ENCODE data around the gene PRR12. TPM values are rescaled to one million over a fixed set of nuclear protein-coding genes. Genes with fewer than 3 reads are reported as not detected.
"Not testable (repeated sequence)": the region's sequence is repeated elsewhere in the genome, so short reads cannot be mapped to it uniquely, and the experiment has no call there.

The PRR12 gene
- total and polyA plus RNA-seq, 2 donors: 2.3 to 10.2 TPM

DNA sequence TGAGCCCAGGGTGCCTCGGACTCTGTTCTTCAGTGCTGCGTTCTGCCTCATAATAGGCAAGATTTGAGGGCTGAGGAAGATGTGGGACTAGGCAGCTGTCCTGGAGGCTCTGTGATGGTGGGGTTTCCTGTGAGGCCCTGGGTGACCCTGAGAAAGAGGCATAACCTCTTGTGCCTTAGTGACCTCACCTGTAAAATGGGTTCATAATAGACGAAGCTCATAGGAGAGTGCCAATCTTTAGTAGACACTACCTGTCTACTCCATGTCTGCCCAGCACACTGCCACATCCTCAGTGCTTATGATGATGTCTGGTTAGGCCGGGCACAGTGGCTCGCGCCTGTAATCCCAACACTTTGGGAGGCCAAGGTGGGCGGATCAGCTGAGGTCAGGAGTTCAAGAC lies 25.6 kb downstream of the PRR12 start:
- H3K4me3 ChIP-seq (ENCODE audit: low read length in 2 of 2): no peak overlapping the region
- no peak for DNase-seq (ENCODE audit: low read depth in 6 of 9, low spot score in 9 of 9)
- H3K27me3 ChIP-seq (ENCODE audit: control insufficient read depth in 2 of 2, insufficient read depth in 1 of 2, low read length in 1 of 2): no peaks in the 10 kb centered on the region
- H3K36me3 ChIP-seq (ENCODE audit: control insufficient read depth in 2 of 2, insufficient read depth in 2 of 2, low read length in 1 of 2): peaks cover 63 to 86% of the 10 kb centered on the region in 2 donors
- WGBS: 99% methylated on average over 7 of the region's 7 CpGs
- no peaks in the 10 kb centered on the region for H3K4me1 ChIP-seq (ENCODE audit: control insufficient read depth in 2 of 2, insufficient read depth in 2 of 2, low read length in 2 of 2)
- peaks cover 3 to 13% of the 10 kb centered on the region in 2 donors for H3K9me3 ChIP-seq (ENCODE audit: control insufficient read depth in 2 of 2, insufficient read depth in 1 of 2, low read length in 1 of 2)
- no peak overlapping the region for H3K27ac ChIP-seq (ENCODE audit: low read depth in 1 of 2, low read length in 1 of 2)

- Histone ChIP-seq H3K9me3 (ENCODE audit: control insufficient read depth in 2 of 2, insufficient read depth in 1 of 2, low read length in 1 of 2) (peaks cover 3 to 13% of the 10 kb centered on the region in 2 donors), H3K36me3 (ENCODE audit: control insufficient read depth in 2 of 2, insufficient read depth in 2 of 2, low read length in 1 of 2) (peaks cover 67 to 90% of the 10 kb centered on the region in 2 donors), H3K4me1 (ENCODE audit: control insufficient read depth in 2 of 2, insufficient read depth in 2 of 2, low read length in 2 of 2) (no peaks in the 10 kb centered on the region), H3K27me3 (ENCODE audit: control insufficient read depth in 2 of 2, insufficient read depth in 1 of 2, low read length in 1 of 2) (no peaks in the 10 kb centered on the region), H3K4me3 (ENCODE audit: low read length in 2 of 2) (no peak overlapping the region), H3K27ac (ENCODE audit: low read depth in 1 of 2, low read length in 1 of 2) (no peak overlapping the region)
- WGBS: 96% methylated on average over 7 of the region's 7 CpGs
- no peak for DNase-seq (ENCODE audit: low read depth in 6 of 9, low spot score in 9 of 9)
Measured at GRCh38 chr19:49616945-49617344, 26.0 kb downstream of the PRR12 start.

DNA sequence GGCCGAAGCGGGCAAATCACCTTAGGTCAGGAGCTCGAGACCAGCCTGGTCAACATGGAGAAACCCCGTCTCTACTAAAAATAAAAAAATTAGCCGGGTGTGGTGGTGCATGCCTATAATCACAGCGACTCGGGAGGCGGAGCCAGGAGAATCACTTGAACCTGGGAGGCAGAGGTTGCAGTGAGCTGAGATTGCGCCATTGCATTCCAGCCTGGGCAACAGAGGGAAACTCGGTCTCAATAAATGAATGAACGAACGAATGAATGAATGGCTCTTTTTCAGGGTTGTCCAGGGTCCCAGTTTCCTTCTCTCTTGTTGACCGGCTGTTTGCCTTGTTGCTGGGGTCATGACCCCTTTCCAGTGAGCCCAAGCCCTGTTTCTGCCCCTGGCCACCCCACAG lies 26.9 kb downstream of the PRR12 start:
- not testable (repeated sequence) for H3K27me3 ChIP-seq (ENCODE audit: control insufficient read depth in 2 of 2, insufficient read depth in 1 of 2, low read length in 1 of 2); H3K27ac ChIP-seq (ENCODE audit: low read depth in 1 of 2, low read length in 1 of 2); H3K4me3 ChIP-seq (ENCODE audit: low read length in 2 of 2); H3K4me1 ChIP-seq (ENCODE audit: control insufficient read depth in 2 of 2, insufficient read depth in 2 of 2, low read length in 2 of 2); DNase-seq (ENCODE audit: low read depth in 6 of 9, low spot score in 9 of 9)
- Histone ChIP-seq H3K36me3 (ENCODE audit: control insufficient read depth in 2 of 2, insufficient read depth in 2 of 2, low read length in 1 of 2) (peaks cover 66 to 88% of the 10 kb centered on the region in 2 donors), H3K9me3 (ENCODE audit: control insufficient read depth in 2 of 2, insufficient read depth in 1 of 2, low read length in 1 of 2) (peaks cover 3 to 13% of the 10 kb centered on the region in 2 donors)
- WGBS: 96% methylated on average over 13 of the region's 13 CpGs

GRCh38 chr19:49624967-49625910 lies 34.3 kb downstream of the PRR12 start:
- no peaks in the 10 kb centered on the region for H3K27me3 ChIP-seq (ENCODE audit: control insufficient read depth in 2 of 2, insufficient read depth in 1 of 2, low read length in 1 of 2)
- H3K9me3 ChIP-seq (ENCODE audit: control insufficient read depth in 2 of 2, insufficient read depth in 1 of 2, low read length in 1 of 2): no peaks in the 10 kb centered on the region
- peaks cover 53 to 62% of the 10 kb centered on the region in 2 donors for H3K36me3 ChIP-seq (ENCODE audit: control insufficient read depth in 2 of 2, insufficient read depth in 2 of 2, low read length in 1 of 2)
- no peaks in the 10 kb centered on the region for H3K4me1 ChIP-seq (ENCODE audit: control insufficient read depth in 2 of 2, insufficient read depth in 2 of 2, low read length in 2 of 2)
- 96% methylated on average over 27 of the region's 27 CpGs for WGBS
- H3K4me3 ChIP-seq (ENCODE audit: low read length in 2 of 2): no peak overlapping the region
- no peak for DNase-seq (ENCODE audit: low read depth in 6 of 9, low spot score in 9 of 9)
- no peak overlapping the region for H3K27ac ChIP-seq (ENCODE audit: low read depth in 1 of 2, low read length in 1 of 2)

- H3K27ac ChIP-seq (ENCODE audit: low read depth in 1 of 2, low read length in 1 of 2): no peak overlapping the region
- no peak for DNase-seq (ENCODE audit: low read depth in 6 of 9, low spot score in 9 of 9)
- H3K4me3 ChIP-seq (ENCODE audit: low read length in 2 of 2): no peak overlapping the region
- no peaks in the 10 kb centered on the region for H3K9me3 ChIP-seq (ENCODE audit: control insufficient read depth in 2 of 2, insufficient read depth in 1 of 2, low read length in 1 of 2)
- H3K36me3 ChIP-seq (ENCODE audit: control insufficient read depth in 2 of 2, insufficient read depth in 2 of 2, low read length in 1 of 2): peaks cover 48 to 52% of the 10 kb centered on the region in 2 donors
- WGBS: 97% methylated on average over 11 of the region's 11 CpGs
- H3K27me3 ChIP-seq (ENCODE audit: control insufficient read depth in 2 of 2, insufficient read depth in 1 of 2, low read length in 1 of 2): no peaks in the 10 kb centered on the region
- H3K4me1 ChIP-seq (ENCODE audit: control insufficient read depth in 2 of 2, insufficient read depth in 2 of 2, low read length in 2 of 2): no peaks in the 10 kb centered on the region
Measured at GRCh38 chr19:49626226-49626625, 35.2 kb downstream of the PRR12 start.

DNA sequence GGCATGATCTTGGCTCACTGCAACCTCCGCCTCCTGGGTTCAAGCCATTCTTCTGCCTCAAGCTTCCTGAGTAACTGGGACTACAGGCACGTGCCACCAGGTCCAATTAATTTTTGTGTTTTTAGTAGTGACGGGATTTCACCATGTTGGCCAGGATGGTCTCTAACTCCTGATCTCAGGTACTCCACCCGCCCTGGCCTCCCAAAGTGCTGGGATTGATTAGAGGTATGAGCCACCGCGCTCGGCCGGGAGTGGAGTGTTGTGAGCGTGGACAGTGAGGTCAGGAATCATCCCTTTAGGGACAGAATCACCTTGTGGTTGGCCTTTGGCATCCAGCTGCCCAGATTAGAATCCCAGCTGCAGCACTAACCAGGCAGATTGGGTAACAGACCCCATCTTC lies 38.7 kb downstream of the PRR12 start:
- 98% methylated on average over 9 of the region's 9 CpGs for WGBS
- no peak for DNase-seq (ENCODE audit: low read depth in 6 of 9, low spot score in 9 of 9)
- H3K4me3 ChIP-seq (ENCODE audit: low read length in 2 of 2): no peak overlapping the region
- peaks cover 0 to 1% of the 10 kb centered on the region in 2 donors for H3K27me3 ChIP-seq (ENCODE audit: control insufficient read depth in 2 of 2, insufficient read depth in 1 of 2, low read length in 1 of 2)
- no peaks in the 10 kb centered on the region for H3K9me3 ChIP-seq (ENCODE audit: control insufficient read depth in 2 of 2, insufficient read depth in 1 of 2, low read length in 1 of 2)
- H3K27ac ChIP-seq (ENCODE audit: low read depth in 1 of 2, low read length in 1 of 2): no peak overlapping the region
- peaks cover 31 to 32% of the 10 kb centered on the region in 2 donors for H3K36me3 ChIP-seq (ENCODE audit: control insufficient read depth in 2 of 2, insufficient read depth in 2 of 2, low read length in 1 of 2)
- no peaks in the 10 kb centered on the region for H3K4me1 ChIP-seq (ENCODE audit: control insufficient read depth in 2 of 2, insufficient read depth in 2 of 2, low read length in 2 of 2)

DNA sequence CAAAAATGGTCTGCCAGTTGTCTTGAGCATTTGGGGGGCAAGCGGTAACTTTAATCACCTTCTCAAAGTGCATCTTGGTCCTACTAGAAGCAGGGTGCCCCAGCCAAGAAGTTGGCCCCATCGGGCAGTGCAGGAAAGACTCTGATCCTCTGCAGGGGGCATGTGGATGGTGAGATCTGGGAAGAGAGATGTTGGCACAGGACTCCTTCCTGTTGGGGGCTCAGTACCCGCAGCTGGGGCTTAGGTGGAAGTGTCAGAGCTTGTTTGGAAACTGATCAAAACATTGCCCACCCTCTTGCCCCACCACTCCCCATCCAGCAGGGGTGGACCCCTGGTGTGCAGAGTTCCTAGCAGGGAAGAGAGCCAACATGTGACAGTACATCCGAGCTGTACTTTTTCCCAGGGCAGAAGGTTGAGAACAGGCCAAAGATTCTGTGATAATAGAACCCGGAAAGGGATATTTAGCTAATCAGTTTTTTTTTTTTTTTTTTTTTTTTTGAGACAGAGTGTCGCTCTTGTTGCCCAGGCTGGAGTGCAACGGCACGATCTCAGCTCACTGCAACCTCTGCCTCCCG lies 40.1 kb downstream of the PRR12 start:
- peaks cover 0 to 15% of the 10 kb centered on the region in 2 donors for H3K27me3 ChIP-seq (ENCODE audit: control insufficient read depth in 2 of 2, insufficient read depth in 1 of 2, low read length in 1 of 2)
- H3K9me3 ChIP-seq (ENCODE audit: control insufficient read depth in 2 of 2, insufficient read depth in 1 of 2, low read length in 1 of 2): no peaks in the 10 kb centered on the region
- H3K4me1 ChIP-seq (ENCODE audit: control insufficient read depth in 2 of 2, insufficient read depth in 2 of 2, low read length in 2 of 2): peaks cover 0 to 7% of the 10 kb centered on the region in 2 donors
- no peak for DNase-seq (ENCODE audit: low read depth in 6 of 9, low spot score in 9 of 9)
- WGBS: 80% methylated on average over 9 of the region's 9 CpGs
- no peak overlapping the region for H3K27ac ChIP-seq (ENCODE audit: low read depth in 1 of 2, low read length in 1 of 2)
- H3K4me3 ChIP-seq (ENCODE audit: low read length in 2 of 2): no peak overlapping the region
- peaks cover 18 to 22% of the 10 kb centered on the region in 2 donors for H3K36me3 ChIP-seq (ENCODE audit: control insufficient read depth in 2 of 2, insufficient read depth in 2 of 2, low read length in 1 of 2)

DNA sequence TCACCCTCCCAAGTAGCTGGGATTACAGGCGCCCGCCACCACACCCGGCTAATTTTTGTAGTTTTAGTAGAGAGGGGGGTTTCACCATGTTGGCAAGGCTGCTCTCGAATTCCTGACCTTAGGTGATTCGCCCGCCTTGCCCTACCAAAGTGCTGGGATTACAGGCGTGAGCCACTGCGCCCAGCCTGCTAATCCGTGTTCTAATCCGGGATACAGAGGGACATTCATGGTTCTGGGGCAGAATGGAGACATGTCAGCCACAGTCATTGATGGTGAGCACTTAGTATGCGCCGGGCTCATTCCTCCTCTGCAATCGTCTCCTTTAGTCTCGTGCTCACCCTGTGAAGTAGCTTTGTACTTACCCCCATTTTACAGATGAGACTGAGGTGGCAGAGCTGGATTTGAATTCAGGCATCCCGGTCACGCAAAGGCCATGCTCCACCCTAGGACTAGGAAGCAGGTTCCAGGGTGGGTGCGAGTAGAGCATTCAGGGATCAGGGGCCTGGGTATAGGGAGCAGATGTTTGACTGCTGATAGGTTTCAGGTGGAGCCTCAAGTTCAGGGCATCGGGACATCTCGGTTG lies 40.7 kb downstream of the PRR12 start:
- H3K9me3 ChIP-seq (ENCODE audit: control insufficient read depth in 2 of 2, insufficient read depth in 1 of 2, low read length in 1 of 2): no peaks in the 10 kb centered on the region
- whole genome bisulfite sequencing: 97% methylated on average over 19 of the region's 19 CpGs
- peaks cover 0 to 7% of the 10 kb centered on the region in 2 donors for H3K4me1 ChIP-seq (ENCODE audit: control insufficient read depth in 2 of 2, insufficient read depth in 2 of 2, low read length in 2 of 2)
- peaks cover 0 to 21% of the 10 kb centered on the region in 2 donors for H3K27me3 ChIP-seq (ENCODE audit: control insufficient read depth in 2 of 2, insufficient read depth in 1 of 2, low read length in 1 of 2)
- H3K27ac ChIP-seq (ENCODE audit: low read depth in 1 of 2, low read length in 1 of 2): no peak overlapping the region
- peaks cover 12 to 16% of the 10 kb centered on the region in 2 donors for H3K36me3 ChIP-seq (ENCODE audit: control insufficient read depth in 2 of 2, insufficient read depth in 2 of 2, low read length in 1 of 2)
- no peak for DNase-seq (ENCODE audit: low read depth in 6 of 9, low spot score in 9 of 9)
- H3K4me3 ChIP-seq (ENCODE audit: low read length in 2 of 2): no peak overlapping the region

GRCh38 chr19:49632576-49632975 lies 41.6 kb downstream of the PRR12 start:
- Histone ChIP-seq H3K9me3 (ENCODE audit: control insufficient read depth in 2 of 2, insufficient read depth in 1 of 2, low read length in 1 of 2) (no peaks in the 10 kb centered on the region), H3K4me3 (ENCODE audit: low read length in 2 of 2) (no peak overlapping the region), H3K4me1 (ENCODE audit: control insufficient read depth in 2 of 2, insufficient read depth in 2 of 2, low read length in 2 of 2) (peaks cover 0 to 7% of the 10 kb centered on the region in 2 donors), H3K27me3 (ENCODE audit: control insufficient read depth in 2 of 2, insufficient read depth in 1 of 2, low read length in 1 of 2) (peaks cover 0 to 29% of the 10 kb centered on the region in 2 donors), H3K27ac (ENCODE audit: low read depth in 1 of 2, low read length in 1 of 2) (no peak overlapping the region), H3K36me3 (ENCODE audit: control insufficient read depth in 2 of 2, insufficient read depth in 2 of 2, low read length in 1 of 2) (peaks cover 4 to 7% of the 10 kb centered on the region in 2 donors)
- DNase-seq (ENCODE audit: low read depth in 6 of 9, low spot score in 9 of 9): no peak
- 98% methylated on average over 5 of the region's 5 CpGs for WGBS
